Measurements from ENCODE around the gene FAM83B. TPM values are rescaled to one million over a fixed set of nuclear protein-coding genes. Genes with fewer than 3 reads are reported as not detected.

The FAM83B gene
- polyA plus RNA-seq, 1 of the 3 experiments (the other 2 are of a cell fraction) = not detected

DNA sequence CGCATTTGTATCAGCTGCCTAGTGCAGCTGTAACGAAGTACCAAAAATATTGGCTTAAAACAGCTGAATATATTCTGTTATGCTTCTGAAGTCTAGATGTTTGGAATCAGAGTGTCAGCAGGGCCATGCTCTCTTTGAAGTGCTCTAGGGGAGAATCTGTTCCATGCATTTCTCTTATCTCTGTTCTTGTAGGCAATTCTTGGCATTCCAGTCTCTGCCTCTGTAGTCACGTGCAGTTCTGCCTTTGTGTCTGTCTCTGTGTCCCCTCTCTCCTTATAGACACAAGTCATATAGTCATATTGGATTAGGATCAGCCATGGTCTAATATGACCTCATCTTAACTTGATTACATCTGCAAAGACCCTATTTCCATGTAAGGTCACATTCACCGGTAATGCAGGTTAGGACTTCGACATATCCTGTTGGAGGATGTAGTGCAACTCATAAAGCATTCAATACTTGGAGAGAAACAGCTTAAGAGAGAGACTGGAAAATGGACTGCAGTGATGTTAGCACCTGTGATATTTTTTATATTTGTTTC is 18.6 kb downstream of the FAM83B start:
- ChIA-PET CTCF (no interaction called here), POLR2A (no interaction called here)
- no peak for TF ChIP-seq NRF1 (IDR thresholded peaks at IDR 0.05; ENCODE audit: low read depth, low read length)
- no peak for TF ChIP-seq RAD21 (IDR thresholded peaks at IDR 0.05; ENCODE audit: low read length)
- TF ChIP-seq SIN3A (IDR thresholded peaks at IDR 0.05; ENCODE audit: borderline replicate concordance, low read depth, low read length) = no peak
- TF ChIP-seq, protein P1, sequence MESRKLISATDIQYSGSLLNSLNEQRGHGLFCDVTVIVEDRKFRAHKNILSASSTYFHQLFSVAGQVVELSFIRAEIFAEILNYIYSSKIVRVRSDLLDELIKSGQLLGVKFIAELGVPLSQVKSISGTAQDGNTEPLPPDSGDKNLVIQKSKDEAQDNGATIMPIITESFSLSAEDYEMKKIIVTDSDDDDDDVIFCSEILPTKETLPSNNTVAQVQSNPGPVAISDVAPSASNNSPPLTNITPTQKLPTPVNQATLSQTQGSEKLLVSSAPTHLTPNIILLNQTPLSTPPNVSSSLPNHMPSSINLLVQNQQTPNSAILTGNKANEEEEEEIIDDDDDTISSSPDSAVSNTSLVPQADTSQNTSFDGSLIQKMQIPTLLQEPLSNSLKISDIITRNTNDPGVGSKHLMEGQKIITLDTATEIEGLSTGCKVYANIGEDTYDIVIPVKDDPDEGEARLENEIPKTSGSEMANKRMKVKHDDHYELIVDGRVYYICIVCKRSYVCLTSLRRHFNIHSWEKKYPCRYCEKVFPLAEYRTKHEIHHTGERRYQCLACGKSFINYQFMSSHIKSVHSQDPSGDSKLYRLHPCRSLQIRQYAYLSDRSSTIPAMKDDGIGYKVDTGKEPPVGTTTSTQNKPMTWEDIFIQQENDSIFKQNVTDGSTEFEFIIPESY (IDR thresholded peaks at IDR 0.05; ENCODE audit: borderline replicate concordance, low read depth) = no peak
- TF ChIP-seq, protein P2, sequence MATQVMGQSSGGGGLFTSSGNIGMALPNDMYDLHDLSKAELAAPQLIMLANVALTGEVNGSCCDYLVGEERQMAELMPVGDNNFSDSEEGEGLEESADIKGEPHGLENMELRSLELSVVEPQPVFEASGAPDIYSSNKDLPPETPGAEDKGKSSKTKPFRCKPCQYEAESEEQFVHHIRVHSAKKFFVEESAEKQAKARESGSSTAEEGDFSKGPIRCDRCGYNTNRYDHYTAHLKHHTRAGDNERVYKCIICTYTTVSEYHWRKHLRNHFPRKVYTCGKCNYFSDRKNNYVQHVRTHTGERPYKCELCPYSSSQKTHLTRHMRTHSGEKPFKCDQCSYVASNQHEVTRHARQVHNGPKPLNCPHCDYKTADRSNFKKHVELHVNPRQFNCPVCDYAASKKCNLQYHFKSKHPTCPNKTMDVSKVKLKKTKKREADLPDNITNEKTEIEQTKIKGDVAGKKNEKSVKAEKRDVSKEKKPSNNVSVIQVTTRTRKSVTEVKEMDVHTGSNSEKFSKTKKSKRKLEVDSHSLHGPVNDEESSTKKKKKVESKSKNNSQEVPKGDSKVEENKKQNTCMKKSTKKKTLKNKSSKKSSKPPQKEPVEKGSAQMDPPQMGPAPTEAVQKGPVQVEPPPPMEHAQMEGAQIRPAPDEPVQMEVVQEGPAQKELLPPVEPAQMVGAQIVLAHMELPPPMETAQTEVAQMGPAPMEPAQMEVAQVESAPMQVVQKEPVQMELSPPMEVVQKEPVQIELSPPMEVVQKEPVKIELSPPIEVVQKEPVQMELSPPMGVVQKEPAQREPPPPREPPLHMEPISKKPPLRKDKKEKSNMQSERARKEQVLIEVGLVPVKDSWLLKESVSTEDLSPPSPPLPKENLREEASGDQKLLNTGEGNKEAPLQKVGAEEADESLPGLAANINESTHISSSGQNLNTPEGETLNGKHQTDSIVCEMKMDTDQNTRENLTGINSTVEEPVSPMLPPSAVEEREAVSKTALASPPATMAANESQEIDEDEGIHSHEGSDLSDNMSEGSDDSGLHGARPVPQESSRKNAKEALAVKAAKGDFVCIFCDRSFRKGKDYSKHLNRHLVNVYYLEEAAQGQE (IDR thresholded peaks at IDR 0.05; ENCODE audit: low read depth, low read length) = no peak
- no peak for TF ChIP-seq TCF12 (IDR thresholded peaks at IDR 0.05)
- no peak for TF ChIP-seq RCOR1 (IDR thresholded peaks at IDR 0.05; ENCODE audit: low read length)
- TF ChIP-seq POLR2AphosphoS5 (IDR thresholded peaks at IDR 0.05; ENCODE audit: low read depth, low read length) = no peak
- TF ChIP-seq EZH2phosphoT487 (IDR thresholded peaks at IDR 0.05; ENCODE audit: borderline replicate concordance, low read depth) = no peak
- TF ChIP-seq FOXJ3 (CRISPR knock-in tag; IDR thresholded peaks at IDR 0.05) = no peak
- TF ChIP-seq MXI1 (IDR thresholded peaks at IDR 0.05; ENCODE audit: low read depth, low read length) = no peak
- TF ChIP-seq, protein P3, sequence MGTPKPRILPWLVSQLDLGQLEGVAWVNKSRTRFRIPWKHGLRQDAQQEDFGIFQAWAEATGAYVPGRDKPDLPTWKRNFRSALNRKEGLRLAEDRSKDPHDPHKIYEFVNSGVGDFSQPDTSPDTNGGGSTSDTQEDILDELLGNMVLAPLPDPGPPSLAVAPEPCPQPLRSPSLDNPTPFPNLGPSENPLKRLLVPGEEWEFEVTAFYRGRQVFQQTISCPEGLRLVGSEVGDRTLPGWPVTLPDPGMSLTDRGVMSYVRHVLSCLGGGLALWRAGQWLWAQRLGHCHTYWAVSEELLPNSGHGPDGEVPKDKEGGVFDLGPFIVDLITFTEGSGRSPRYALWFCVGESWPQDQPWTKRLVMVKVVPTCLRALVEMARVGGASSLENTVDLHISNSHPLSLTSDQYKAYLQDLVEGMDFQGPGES (IDR thresholded peaks at IDR 0.05; ENCODE audit: low read depth, low read length) = no peak
- TF ChIP-seq, protein P4, sequence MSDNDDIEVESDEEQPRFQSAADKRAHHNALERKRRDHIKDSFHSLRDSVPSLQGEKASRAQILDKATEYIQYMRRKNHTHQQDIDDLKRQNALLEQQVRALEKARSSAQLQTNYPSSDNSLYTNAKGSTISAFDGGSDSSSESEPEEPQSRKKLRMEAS (IDR thresholded peaks at IDR 0.05; ENCODE audit: low read depth) = no peak
- no peak for TF ChIP-seq SMC3 (IDR thresholded peaks at IDR 0.05; ENCODE audit: low read depth, low read length)
- TF ChIP-seq YY1 (IDR thresholded peaks at IDR 0.05; ENCODE audit: low read depth) = no peak
- TF ChIP-seq, protein P5, sequence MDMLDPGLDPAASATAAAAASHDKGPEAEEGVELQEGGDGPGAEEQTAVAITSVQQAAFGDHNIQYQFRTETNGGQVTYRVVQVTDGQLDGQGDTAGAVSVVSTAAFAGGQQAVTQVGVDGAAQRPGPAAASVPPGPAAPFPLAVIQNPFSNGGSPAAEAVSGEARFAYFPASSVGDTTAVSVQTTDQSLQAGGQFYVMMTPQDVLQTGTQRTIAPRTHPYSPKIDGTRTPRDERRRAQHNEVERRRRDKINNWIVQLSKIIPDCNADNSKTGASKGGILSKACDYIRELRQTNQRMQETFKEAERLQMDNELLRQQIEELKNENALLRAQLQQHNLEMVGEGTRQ (IDR thresholded peaks at IDR 0.05; ENCODE audit: borderline replicate concordance, low read depth, low read length) = no peak
- no peaks in the 10 kb centered on the region for H4K20me1 ChIP-seq (ENCODE audit: insufficient read depth)
- H3K4me1 ChIP-seq (ENCODE audit: control insufficient read depth in 1 of 2, insufficient read depth in 2 of 2, low read depth in 1 of 2, low read length in 1 of 2) = no peaks in the 10 kb centered on the region
- DNase-seq = no peak
- no peaks in the 10 kb centered on the region for H3F3A ChIP-seq (replicated peaks; ENCODE audit: insufficient read depth)
- H3K4me2 ChIP-seq = no peak overlapping the region
- no peak overlapping the region for H3K4me3 ChIP-seq (ENCODE audit: low read depth in 2 of 2, low read length in 1 of 2)
- no peaks in the 10 kb centered on the region for H3K79me2 ChIP-seq (ENCODE audit: insufficient read depth)
- no peak overlapping the region for H3K27ac ChIP-seq (ENCODE audit: low read depth in 2 of 2, low read length in 1 of 2)
- no peaks in the 10 kb centered on the region for H3K36me3 ChIP-seq (replicated peaks in 1 of 2; ENCODE audit: control insufficient read depth in 1 of 2, insufficient read depth in 2 of 2, low read length in 1 of 2)
- H3K9ac ChIP-seq = no peak overlapping the region
- WGBS (ENCODE audit: low lambda C conversion rate) = 21% methylated on average over 5 of the region's 5 CpGs
- H2AFZ ChIP-seq (ENCODE audit: low read depth) = no peak overlapping the region
- no peaks in the 10 kb centered on the region for H3K9me2 ChIP-seq
- no peaks in the 10 kb centered on the region for H3K27me3 ChIP-seq (ENCODE audit: insufficient read depth)
- H3K9me3 ChIP-seq = no peaks in the 10 kb centered on the region

Data from SK-N-SH (cell line).